AG10803 (cell line): ENCODE results near the gene CCDC169.

Experiments used
- DNase-seq: peaks from one replicate; pipeline ENCODE4 v3.0.0; 2010; ENCODE audit warnings: low read depth
- H3K4me3 ChIP-seq: 2 replicates; pipeline ENCODE4 v1.5.1; 2011; ENCODE audit warnings: mild to moderate bottlenecking, low read length, control low read depth
- TF ChIP-seq, protein P1 (sequence below): conservative IDR thresholded peaks from 2 replicates; pipeline ENCODE4 v1.5.1; 2011; ENCODE audit warnings: mild to moderate bottlenecking, low read length, control low read depth, inconsistent platforms

Gene CCDC169

DNA sequence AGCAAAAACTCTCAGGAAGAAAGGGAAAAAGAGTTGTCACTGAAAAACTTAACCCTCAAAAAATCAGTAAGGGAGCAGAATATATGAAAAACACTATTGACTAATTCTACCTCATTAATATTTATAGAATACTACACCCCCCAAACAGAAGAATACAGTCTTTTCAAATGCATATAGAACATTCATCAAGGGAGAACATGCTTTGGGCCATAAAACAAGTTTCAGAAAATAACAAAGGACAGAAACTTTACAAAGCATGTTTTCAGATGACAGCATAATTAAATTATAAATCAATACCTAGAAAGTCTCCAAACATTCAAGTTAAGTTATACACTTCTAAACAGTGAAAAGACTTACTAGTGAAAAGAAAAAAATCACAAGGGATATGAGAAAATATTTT is 113.7 kb downstream of the CCDC169 start:
- H3K4me3 ChIP-seq, result no peak overlapping the region
- TF ChIP-seq, protein P1, sequence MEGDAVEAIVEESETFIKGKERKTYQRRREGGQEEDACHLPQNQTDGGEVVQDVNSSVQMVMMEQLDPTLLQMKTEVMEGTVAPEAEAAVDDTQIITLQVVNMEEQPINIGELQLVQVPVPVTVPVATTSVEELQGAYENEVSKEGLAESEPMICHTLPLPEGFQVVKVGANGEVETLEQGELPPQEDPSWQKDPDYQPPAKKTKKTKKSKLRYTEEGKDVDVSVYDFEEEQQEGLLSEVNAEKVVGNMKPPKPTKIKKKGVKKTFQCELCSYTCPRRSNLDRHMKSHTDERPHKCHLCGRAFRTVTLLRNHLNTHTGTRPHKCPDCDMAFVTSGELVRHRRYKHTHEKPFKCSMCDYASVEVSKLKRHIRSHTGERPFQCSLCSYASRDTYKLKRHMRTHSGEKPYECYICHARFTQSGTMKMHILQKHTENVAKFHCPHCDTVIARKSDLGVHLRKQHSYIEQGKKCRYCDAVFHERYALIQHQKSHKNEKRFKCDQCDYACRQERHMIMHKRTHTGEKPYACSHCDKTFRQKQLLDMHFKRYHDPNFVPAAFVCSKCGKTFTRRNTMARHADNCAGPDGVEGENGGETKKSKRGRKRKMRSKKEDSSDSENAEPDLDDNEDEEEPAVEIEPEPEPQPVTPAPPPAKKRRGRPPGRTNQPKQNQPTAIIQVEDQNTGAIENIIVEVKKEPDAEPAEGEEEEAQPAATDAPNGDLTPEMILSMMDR, result no peak
- no peak for DNase-seq
